ENCODE data around the gene MACROD2. TPM values are rescaled to one million over a fixed set of nuclear protein-coding genes. Genes with fewer than 3 reads are reported as not detected.
A peak's percentile ranks its signal among the peaks of the same experiment; 100 is the strongest.

MACROD2 gene
- polyA plus RNA-seq, 2 of the 4 experiments (the other 2 are of a cell fraction), result 0.96 to 1.3 TPM

DNA sequence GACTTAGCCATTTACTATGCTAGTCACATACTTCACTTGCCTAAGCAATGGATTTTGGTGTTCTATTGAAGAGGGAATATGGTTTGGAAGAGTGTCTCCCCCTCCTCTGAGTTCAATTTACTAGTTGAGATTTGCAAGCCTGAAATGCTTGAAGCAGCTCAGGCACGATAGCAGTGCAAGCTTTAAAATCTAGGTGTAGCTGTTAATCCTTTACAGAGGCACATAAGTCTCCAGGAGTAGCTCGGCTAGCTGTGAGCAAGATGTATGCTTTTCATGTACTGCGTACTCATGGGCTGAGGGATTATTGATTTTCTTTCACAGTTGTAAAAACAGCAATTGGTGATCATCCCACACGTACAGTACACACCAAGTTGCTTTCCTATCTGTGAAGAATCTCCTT is 341.4 kb downstream of the MACROD2 start:
- H3K4me2 ChIP-seq, result peak overlapping the region; percentile 83
- H3K9me3 ChIP-seq, result no peaks in the 10 kb centered on the region
- POLR2A ChIA-PET, result interaction anchor here (1.2 to 1.9 kb wide), 3 partner anchors 70 to 543 kb away, joined by 4 to 7 read pairs (median 6); no protein-coding TSS in a partner anchor
- WGBS (ENCODE audit: missing lambda C conversion rate), result 5% methylated on average over 4 of the region's 4 CpGs
- H3K27ac ChIP-seq, result peak overlapping the region; percentile 73 to 76
- DNase-seq (ENCODE audit: low read depth in 1 of 2, low spot score in 1 of 2) (peak; percentile 20 to 68), ATAC-seq (peak; percentile 77 to 83), FAIRE-seq (peak; percentile 59)
- peak overlapping the region; percentile 67 for H3K4me3 ChIP-seq
- peak; percentile 40; the same call in 2 of the 3 replicates for TF ChIP-seq SMC3 (IDR thresholded peaks at IDR 0.05)
- TF ChIP-seq, protein P1, sequence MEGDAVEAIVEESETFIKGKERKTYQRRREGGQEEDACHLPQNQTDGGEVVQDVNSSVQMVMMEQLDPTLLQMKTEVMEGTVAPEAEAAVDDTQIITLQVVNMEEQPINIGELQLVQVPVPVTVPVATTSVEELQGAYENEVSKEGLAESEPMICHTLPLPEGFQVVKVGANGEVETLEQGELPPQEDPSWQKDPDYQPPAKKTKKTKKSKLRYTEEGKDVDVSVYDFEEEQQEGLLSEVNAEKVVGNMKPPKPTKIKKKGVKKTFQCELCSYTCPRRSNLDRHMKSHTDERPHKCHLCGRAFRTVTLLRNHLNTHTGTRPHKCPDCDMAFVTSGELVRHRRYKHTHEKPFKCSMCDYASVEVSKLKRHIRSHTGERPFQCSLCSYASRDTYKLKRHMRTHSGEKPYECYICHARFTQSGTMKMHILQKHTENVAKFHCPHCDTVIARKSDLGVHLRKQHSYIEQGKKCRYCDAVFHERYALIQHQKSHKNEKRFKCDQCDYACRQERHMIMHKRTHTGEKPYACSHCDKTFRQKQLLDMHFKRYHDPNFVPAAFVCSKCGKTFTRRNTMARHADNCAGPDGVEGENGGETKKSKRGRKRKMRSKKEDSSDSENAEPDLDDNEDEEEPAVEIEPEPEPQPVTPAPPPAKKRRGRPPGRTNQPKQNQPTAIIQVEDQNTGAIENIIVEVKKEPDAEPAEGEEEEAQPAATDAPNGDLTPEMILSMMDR (IDR thresholded peaks at IDR 0.05), result peak; percentile 28; the same call in 2 of the 3 replicates
- TF ChIP-seq EHMT2 (IDR thresholded peaks at IDR 0.05; ENCODE audit: low read depth), result no peak
- TF ChIP-seq RAD21 (conservative IDR thresholded peaks at IDR 0.05 in 1 of 2, IDR thresholded peaks at IDR 0.05 in 1 of 2), result peak; percentile 52 to 68
- CTCF ChIA-PET, result interaction anchor here (0.7 to 1.9 kb wide), 20 partner anchors 11 to 1592 kb away, joined by 3 to 16 read pairs (median 4); no protein-coding TSS in a partner anchor
- peaks cover 31% of the 10 kb centered on the region for H3K4me1 ChIP-seq

DNA sequence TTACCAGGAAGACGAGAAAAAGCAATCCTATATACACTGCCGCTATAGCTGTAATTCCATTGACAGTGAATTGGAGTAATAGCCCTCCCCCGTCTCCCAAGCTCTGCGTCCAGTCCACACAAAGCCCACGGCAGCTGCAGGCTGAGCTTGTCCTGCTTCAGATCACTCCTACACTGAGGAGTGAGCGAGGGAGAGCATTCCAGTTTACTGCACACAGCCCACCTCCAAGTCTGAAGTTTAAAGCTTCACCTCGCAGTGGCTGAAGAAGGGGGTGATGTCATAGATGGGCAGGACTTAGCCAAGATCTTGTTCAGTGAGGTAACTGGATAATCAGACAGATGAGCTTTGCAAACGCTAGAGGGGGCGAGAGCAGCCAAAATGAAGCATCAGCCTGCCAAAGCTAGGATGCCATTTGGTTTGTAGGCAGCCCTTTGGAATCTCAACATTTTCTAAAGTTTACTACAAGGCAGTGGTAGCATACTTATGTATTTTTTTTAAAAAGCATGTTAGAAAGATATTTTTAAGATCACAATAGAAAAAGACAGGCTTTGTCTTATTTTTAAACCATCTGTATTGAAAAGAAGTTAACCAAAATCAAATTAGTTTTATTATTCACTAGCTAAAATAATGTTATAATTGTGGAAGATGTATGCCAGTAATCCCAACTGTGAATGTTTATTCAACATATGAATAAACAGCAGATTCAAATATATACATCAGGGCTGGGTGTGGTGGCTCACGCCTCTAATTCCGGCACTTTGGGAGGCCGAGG is 342.3 kb downstream of the MACROD2 start, which contains the start of gene FLRT3:
Gene FLRT3, minus strand, starts transcription at position 213 of the 772 bp plus-strand sequence. CDS start 10,106 bp downstream, outside the sequence.
- Histone ChIP-seq H3K4me1 (peaks cover 31% of the 10 kb centered on the region), H3K9me3 (no peaks in the 10 kb centered on the region), H3K4me2 (peak within 1 kb of the TSS; percentile 83), H3K27ac (peak within 1 kb of the TSS; percentile 73 to 76), H3K4me3 (peak within 1 kb of the TSS; percentile 67)
- DNase-seq (ENCODE audit: low read depth in 1 of 2, low spot score in 1 of 2) (peak; percentile 84 to 97), ATAC-seq (peak; percentile 98 to 99), FAIRE-seq (peak; percentile 100)
- POLR2A ChIA-PET, result interaction anchor here (1.0 to 1.9 kb wide), 4 partner anchors 69 to 542 kb away, joined by 3 to 7 read pairs (median 5); no protein-coding TSS in a partner anchor
- 24% methylated on average over 12 of the region's 12 CpGs for WGBS (ENCODE audit: missing lambda C conversion rate)
- TF ChIP-seq, protein P2, sequence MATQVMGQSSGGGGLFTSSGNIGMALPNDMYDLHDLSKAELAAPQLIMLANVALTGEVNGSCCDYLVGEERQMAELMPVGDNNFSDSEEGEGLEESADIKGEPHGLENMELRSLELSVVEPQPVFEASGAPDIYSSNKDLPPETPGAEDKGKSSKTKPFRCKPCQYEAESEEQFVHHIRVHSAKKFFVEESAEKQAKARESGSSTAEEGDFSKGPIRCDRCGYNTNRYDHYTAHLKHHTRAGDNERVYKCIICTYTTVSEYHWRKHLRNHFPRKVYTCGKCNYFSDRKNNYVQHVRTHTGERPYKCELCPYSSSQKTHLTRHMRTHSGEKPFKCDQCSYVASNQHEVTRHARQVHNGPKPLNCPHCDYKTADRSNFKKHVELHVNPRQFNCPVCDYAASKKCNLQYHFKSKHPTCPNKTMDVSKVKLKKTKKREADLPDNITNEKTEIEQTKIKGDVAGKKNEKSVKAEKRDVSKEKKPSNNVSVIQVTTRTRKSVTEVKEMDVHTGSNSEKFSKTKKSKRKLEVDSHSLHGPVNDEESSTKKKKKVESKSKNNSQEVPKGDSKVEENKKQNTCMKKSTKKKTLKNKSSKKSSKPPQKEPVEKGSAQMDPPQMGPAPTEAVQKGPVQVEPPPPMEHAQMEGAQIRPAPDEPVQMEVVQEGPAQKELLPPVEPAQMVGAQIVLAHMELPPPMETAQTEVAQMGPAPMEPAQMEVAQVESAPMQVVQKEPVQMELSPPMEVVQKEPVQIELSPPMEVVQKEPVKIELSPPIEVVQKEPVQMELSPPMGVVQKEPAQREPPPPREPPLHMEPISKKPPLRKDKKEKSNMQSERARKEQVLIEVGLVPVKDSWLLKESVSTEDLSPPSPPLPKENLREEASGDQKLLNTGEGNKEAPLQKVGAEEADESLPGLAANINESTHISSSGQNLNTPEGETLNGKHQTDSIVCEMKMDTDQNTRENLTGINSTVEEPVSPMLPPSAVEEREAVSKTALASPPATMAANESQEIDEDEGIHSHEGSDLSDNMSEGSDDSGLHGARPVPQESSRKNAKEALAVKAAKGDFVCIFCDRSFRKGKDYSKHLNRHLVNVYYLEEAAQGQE (IDR thresholded peaks at IDR 0.05), result no peak
- peak; percentile 43 to 51; a peak in 1 of 5 replicates for TF ChIP-seq JUN (IDR thresholded peaks at IDR 0.05)
- TF ChIP-seq, protein P3, sequence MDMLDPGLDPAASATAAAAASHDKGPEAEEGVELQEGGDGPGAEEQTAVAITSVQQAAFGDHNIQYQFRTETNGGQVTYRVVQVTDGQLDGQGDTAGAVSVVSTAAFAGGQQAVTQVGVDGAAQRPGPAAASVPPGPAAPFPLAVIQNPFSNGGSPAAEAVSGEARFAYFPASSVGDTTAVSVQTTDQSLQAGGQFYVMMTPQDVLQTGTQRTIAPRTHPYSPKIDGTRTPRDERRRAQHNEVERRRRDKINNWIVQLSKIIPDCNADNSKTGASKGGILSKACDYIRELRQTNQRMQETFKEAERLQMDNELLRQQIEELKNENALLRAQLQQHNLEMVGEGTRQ (IDR thresholded peaks at IDR 0.05), result no peak
- TF ChIP-seq ESRRA (IDR thresholded peaks at IDR 0.05; ENCODE audit: borderline replicate concordance, low read length), result no peak
- no peak for TF ChIP-seq BHLHE40 (IDR thresholded peaks at IDR 0.05; ENCODE audit: low read depth, low read length)
- TF ChIP-seq CBX2 (IDR thresholded peaks at IDR 0.05; ENCODE audit: borderline replicate concordance, low read depth), result no peak
- no peak for TF ChIP-seq HOXB5 (CRISPR knock-in tag; IDR thresholded peaks at IDR 0.05)
- no peak for TF ChIP-seq SREBF2 (IDR thresholded peaks at IDR 0.05)
- TF ChIP-seq, protein P4, sequence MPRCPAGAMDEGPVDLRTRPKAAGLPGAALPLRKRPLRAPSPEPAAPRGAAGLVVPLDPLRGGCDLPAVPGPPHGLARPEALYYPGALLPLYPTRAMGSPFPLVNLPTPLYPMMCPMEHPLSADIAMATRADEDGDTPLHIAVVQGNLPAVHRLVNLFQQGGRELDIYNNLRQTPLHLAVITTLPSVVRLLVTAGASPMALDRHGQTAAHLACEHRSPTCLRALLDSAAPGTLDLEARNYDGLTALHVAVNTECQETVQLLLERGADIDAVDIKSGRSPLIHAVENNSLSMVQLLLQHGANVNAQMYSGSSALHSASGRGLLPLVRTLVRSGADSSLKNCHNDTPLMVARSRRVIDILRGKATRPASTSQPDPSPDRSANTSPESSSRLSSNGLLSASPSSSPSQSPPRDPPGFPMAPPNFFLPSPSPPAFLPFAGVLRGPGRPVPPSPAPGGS (IDR thresholded peaks at IDR 0.05), result no peak
- peak in 1 of 2 experiments; percentile 27; a peak in 1 of 4 replicates for TF ChIP-seq CEBPB (IDR thresholded peaks at IDR 0.05)
- peak; percentile 98 for TF ChIP-seq SMC3 (IDR thresholded peaks at IDR 0.05)
- TF ChIP-seq EHF (CRISPR knock-in tag; IDR thresholded peaks at IDR 0.05), result no peak
- no peak for TF ChIP-seq HOXA7 (CRISPR knock-in tag; IDR thresholded peaks at IDR 0.05)
- TF ChIP-seq ZSCAN20 (CRISPR knock-in tag; IDR thresholded peaks at IDR 0.05), result no peak
- TF ChIP-seq, protein P1 (IDR thresholded peaks at IDR 0.05), result peak; percentile 94
- TF ChIP-seq, protein P5, sequence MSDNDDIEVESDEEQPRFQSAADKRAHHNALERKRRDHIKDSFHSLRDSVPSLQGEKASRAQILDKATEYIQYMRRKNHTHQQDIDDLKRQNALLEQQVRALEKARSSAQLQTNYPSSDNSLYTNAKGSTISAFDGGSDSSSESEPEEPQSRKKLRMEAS (IDR thresholded peaks at IDR 0.05), result peak; percentile 50; the same call in 1 of the 2 replicates
- peak; percentile 97 for TF ChIP-seq POLR2A (IDR thresholded peaks at IDR 0.05; ENCODE audit: low read length)
- no peak for TF ChIP-seq FOSL2 (IDR thresholded peaks at IDR 0.05)
- peak; percentile 41; the same call in 1 of the 2 replicates for TF ChIP-seq FOSL2 (CRISPR knock-in tag; IDR thresholded peaks at IDR 0.05)
- TF ChIP-seq RAD21 (conservative IDR thresholded peaks at IDR 0.05 in 1 of 2, IDR thresholded peaks at IDR 0.05 in 1 of 2), result peak; percentile 98 to 99
- CTCF ChIA-PET, result interaction anchor here (0.6 to 1.9 kb wide), 50 partner anchors 9 to 1685 kb away, joined by 3 to 16 read pairs (median 4); no protein-coding TSS in a partner anchor

Data from A549 (cell line).